SHP77 (cell line): Measurements from ENCODE around the gene ETV6.

ENCODE experiments used
- DNase-seq, 2 experiments: peaks; one replicate each; lab custom pipeline; 2025; lab: John Stamatoyannopoulos, UW

Gene ETV6

DNA sequence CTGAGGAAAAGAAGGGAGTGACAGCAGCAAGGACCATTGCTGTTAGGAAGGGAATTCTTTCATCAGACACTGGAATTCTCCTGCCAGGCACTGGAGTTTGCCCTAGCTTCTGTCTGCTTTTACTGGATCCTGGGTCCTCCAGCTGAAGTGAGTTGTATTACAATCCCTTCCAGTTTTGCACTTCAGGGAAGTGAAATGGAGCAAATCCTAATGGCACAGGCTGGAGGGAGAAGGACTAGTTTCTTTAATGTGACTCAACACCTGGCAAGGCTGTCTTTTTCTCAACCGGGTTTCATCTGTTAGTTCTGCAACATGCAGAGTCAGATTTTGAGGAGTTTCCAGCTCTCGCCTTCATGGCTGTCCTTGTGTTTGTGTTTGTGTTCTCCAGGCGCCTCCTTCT is 45.8 kb downstream of the ETV6 start:
- no peak for DNase-seq

DNA sequence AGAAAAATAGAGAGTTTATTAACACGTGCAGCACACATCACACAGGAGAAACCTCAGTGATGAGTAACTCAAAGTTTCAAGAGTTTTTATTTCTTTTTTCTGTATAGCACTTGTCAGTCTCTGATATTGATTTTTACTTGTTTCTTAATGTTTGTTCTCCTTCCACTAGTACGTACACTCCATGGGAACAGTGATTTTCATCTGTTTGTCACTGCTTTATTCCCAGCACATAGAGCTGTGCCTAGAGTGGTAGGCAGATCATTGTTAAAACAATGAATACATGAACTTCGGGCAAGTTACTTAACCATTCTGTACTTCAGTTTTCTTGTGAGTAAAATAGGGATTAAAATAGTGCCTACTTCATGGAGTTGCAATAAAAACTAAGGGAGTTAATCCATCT is 46.6 kb downstream of the ETV6 start:
- DNase-seq: no peak

GRCh38 chr12:11697131-11697530 is 47.7 kb downstream of the ETV6 start:
- DNase-seq: no peak

GRCh38 chr12:11697670-11698387 is 48.4 kb downstream of the ETV6 start:
- DNase-seq: no peak

DNA sequence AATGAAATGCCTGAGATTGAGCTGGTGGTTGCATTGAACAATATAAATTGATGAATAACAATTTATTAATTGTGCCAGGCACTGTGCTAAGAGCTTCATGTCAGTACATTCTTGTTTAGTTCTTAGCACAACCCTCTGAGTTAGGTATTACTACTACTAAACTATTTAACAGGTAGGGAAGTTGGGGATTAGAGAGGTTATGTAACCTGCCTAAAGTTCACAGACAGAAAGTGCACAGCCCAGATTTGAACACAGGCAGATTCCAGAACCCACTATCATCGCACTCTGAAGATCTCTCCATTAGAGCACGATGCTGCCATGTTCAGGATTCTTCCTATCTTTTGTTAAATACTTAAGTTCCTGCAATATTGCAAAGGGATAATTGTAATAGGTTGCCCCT is 49.3 kb downstream of the ETV6 start:
- DNase-seq: no peak

GRCh38 chr12:11701433-11701832 is 52.0 kb downstream of the ETV6 start:
- no peak for DNase-seq

DNA sequence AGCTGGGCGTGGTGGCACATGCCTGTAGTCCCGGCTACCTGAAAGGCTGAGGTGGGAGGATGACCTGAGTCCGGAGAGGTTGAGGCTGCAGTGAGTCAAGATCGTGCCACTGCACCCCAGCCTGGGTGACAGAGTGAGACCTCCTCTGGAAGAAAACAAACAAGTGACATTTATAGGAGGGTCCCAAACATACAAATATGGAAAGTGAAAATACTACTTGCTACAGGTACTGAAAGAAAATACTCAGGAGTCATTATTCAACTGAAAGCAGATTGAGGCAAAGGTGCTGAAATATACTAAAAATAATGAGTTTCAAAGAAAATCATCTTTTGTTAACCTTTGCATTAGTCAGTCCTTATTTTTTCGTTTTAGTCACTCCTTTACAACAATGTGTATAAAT is 53.5 kb downstream of the ETV6 start:
- no peak for DNase-seq

GRCh38 chr12:11703378-11703777 is 53.9 kb downstream of the ETV6 start:
- no peak for DNase-seq

DNA sequence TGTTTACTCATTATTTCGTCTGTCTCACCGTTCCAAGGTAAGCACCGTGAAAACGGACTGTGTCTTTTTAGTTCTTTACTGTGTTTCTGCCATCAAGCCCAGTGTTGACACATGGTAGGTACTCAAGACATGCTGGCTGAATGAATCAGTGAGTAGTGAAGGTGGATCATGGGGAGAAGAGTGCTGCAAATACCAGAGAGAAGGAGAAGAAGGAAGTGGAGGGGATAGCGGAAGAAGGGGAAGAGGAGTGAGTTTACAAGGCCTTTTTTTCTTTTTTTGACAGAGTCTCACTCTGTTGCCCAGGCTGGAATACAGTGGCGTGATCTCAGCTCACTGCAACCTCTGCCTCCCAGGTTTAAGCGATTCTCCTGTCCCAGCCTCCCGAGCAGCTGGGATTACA is 54.6 kb downstream of the ETV6 start:
- no peak for DNase-seq

DNA sequence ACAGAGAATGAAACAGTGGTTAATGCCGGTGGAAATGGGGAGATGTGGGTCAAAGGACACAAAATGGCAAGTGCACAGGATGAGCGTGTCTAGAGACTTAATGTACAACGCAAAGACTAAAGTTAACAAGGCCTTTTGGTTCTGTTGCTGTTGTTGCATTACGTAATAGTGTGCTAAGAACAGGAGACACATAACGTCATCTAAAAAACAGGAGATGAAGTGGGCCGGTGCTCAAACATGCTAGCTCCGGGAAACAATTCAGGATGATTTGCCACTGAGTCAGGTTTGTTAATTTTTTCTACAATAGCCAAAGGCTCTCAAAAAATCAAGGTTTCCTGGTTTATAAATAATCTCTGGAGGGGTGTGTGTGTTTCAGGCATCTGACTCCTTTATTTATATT is 55.5 kb downstream of the ETV6 start:
- DNase-seq: no peak

GRCh38 chr12:11706509-11707379 is 57.3 kb downstream of the ETV6 start:
- DNase-seq: no peak

DNA sequence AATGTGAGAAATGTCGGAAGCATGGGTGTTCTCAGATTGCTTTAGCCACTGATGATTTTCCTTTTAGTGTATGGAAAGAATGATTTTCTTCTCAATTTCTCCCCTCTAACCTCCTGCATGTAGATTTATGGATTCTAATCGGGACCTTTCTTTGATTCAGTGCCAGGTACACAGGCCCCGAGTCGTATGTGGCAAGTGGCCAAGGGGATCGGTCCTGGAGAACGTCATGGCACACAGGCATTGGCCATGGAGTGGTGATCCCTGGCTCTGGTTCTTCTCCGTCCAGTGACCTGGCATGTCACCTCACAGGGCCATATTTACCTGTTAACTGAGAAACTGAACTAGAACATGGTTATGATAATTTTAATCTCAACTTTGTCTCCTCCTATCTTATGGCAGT is 58.1 kb downstream of the ETV6 start:
- peak in 1 of 2 experiments; percentile 6 for DNase-seq

DNA sequence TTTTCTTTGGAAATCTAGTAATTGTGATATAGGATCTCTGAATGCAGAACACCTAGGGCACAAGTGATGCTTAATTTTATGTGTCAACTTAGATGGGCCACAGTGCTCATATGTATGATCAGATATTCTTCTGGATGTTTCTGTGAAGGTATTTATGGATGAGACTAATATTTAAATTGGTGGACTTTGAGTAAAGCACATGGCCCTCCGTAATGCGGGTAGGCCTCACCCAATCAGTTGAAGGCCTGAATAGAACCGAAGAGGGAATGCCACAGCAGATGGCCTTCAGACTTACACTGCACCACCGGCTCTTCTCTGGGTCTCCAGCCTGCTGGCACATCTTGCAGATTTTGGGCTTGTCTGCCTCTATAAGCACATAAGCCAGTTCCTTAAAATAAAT is 60.0 kb downstream of the ETV6 start:
- DNase-seq: no peak

- no peak for DNase-seq
Observed at GRCh38 chr12:11710431-11710830, 61.0 kb downstream of the ETV6 start.

DNA sequence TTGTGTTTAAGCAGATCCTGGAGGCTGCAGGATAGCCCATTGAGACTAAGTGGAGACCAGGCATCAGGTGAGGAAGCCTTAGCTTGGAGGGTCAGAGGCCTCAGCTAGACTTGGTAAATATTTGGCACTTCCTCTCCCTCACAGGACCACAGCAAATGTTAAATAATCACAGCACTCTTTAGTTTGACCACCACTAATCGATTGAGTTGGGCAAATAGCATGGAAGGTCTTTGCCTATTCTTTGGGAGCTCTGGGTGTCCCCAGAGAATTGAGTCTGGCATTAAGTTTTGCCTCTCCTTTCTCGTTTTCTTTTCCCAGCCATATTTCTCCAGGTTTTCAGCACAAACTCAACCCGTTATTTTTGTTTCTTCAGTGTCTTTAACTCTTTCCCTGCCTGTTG is 61.4 kb downstream of the ETV6 start:
- no peak for DNase-seq

DNA sequence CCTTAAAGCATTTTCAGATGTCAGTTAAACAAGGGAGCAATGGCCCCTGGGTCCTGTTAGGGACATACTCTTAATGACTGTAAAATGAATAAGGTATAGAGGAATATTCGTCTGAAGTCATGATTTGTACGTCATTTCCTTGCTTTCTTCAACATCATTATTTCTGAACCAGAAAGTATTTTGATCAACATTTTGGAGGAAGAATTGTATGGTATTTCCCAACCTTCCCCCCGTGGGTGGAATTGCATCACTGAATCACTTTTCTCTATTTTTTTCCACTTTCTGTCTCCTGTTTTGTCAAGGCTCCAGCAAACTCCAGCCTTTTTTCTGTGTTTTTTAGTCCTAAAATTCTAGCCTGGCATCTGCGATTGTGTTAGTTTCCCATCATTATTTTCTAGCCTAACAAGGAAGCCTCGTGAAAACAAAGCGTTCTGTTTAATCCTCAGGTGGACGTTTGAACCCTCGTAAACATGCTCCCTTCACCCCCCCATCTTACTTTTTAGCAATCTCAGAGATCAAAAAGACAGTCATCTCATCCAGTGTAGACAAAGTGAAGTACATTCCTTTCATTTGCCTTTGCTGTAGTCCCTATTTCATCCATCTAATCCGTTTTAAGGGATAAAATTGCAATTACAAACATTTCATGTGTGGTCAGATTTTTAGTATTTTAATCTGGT is 62.3 kb downstream of the ETV6 start:
- no peak for DNase-seq

GRCh38 chr12:11712491-11712890 is 63.0 kb downstream of the ETV6 start:
- DNase-seq: no peak

DNA sequence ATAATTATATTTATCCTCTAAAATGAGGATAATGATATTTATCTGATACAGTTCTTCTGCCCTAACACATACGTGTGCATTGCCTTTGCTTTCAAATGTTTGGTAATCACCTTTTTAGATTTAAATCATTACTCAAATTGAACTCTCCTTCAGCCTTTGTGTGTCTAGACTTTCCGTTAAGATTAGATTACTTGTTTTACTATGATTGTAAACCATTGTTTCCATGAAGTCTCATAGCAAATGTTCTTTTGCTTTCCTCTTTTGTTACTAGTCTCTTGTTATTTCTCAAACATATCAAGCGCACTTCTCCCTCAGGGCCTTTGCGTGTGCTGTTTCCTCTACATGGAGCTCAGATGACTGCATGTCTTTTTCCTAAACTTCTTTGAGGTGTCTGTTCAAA is 63.7 kb downstream of the ETV6 start:
- no peak for DNase-seq

GRCh38 chr12:11714626-11715025 is 65.2 kb downstream of the ETV6 start:
- no peak for DNase-seq

DNA sequence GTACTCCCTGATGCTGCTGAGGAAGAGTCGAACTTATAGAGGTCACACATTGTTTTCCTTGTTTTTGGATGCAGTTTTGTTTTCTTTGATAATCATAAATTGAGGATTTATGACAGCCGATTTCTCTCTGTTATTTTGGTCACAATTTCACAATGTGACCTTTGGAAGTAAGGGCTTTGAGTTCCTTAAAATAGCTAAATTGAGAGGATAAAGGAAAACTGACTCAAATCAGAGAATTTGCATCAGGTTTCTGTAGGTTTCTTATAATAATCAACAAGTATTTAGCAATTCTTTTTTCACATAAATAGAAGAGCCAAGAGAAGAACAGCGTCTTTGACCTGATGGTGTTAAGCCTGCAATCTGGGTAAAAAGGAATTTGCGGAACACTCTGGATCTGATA is 66.1 kb downstream of the ETV6 start:
- no peak for DNase-seq

GRCh38 chr12:11716794-11717518 is 67.5 kb downstream of the ETV6 start:
- no peak for DNase-seq

- DNase-seq: no peak
Observed at GRCh38 chr12:11717519-11717961, 68.1 kb downstream of the ETV6 start.
